HG02610 (cell line): ENCODE results near the gene CCDC50.

Source experiments
- ATAC-seq: cut with Tn5 transposase; IDR thresholded peaks from one replicate; pipeline ENCODE4 v1.9.1; 2021; ENCODE audit warnings: mild to moderate bottlenecking, moderate library complexity; ENCODE audit not compliant: unreplicated experiment

Gene CCDC50

GRCh38 chr3:191316876-191317603 is 12.2 kb upstream of the CCDC50 start:
- no peak for ATAC-seq

- no peak for ATAC-seq
Measured at GRCh38 chr3:191320316-191320715, 8.9 kb upstream of the CCDC50 start.

GRCh38 chr3:191321019-191321767 is 8.0 kb upstream of the CCDC50 start:
- ATAC-seq = no peak

- no peak for ATAC-seq
Measured at GRCh38 chr3:191324936-191325335, 4.3 kb upstream of the CCDC50 start.

GRCh38 chr3:191327526-191327925 is 1.7 kb upstream of the CCDC50 start:
- ATAC-seq = no peak

GRCh38 chr3:191328383-191328961 is 722 bp upstream of the CCDC50 start:
- peak; percentile 20 for ATAC-seq

GRCh38 chr3:191329654-191330529 is 698 bp downstream of the CCDC50 start, which contains the start of gene UTS2B:
Gene UTS2B (minus strand): TSS chr3:191330526. CDS start chr3:191282189, 48,337 bp downstream.
- ATAC-seq = peak; percentile 21

- no peak for ATAC-seq
Measured at GRCh38 chr3:191330530-191331048, 1.4 kb downstream of the CCDC50 start.

GRCh38 chr3:191331388-191331787 is 2.2 kb downstream of the CCDC50 start:
- ATAC-seq = no peak

GRCh38 chr3:191333298-191333880 is 4.2 kb downstream of the CCDC50 start:
- no peak for ATAC-seq

GRCh38 chr3:191334346-191334893 is 5.2 kb downstream of the CCDC50 start:
- ATAC-seq = no peak

GRCh38 chr3:191336833-191337232 is 7.6 kb downstream of the CCDC50 start:
- no peak for ATAC-seq

- ATAC-seq = no peak
Measured at GRCh38 chr3:191338177-191338488, 8.9 kb downstream of the CCDC50 start.

GRCh38 chr3:191339316-191339917 is 10.2 kb downstream of the CCDC50 start:
- no peak for ATAC-seq

- no peak for ATAC-seq
Measured at GRCh38 chr3:191340351-191340750, 11.2 kb downstream of the CCDC50 start.

- no peak for ATAC-seq
Measured at GRCh38 chr3:191340966-191341365, 11.8 kb downstream of the CCDC50 start.

- ATAC-seq = no peak
Measured at GRCh38 chr3:191342006-191342405, 12.8 kb downstream of the CCDC50 start.

- no peak for ATAC-seq
Measured at GRCh38 chr3:191342411-191342810, 13.2 kb downstream of the CCDC50 start.

- ATAC-seq = no peak
Measured at GRCh38 chr3:191343115-191343514, 13.9 kb downstream of the CCDC50 start.

- no peak for ATAC-seq
Measured at GRCh38 chr3:191343913-191344312, 14.7 kb downstream of the CCDC50 start.
